ENCODE data around the gene LRRC3C.

- no peak for TF ChIP-seq CTCF (IDR thresholded peaks at IDR 0.05 in 8 of 11, conservative IDR thresholded peaks at IDR 0.05 in 3 of 11)
- TF ChIP-seq POLR2A (IDR thresholded peaks at IDR 0.05) = no peak
- TF ChIP-seq POLR2AphosphoS5 (IDR thresholded peaks at IDR 0.05) = no peak
These were observed 28.2 kb downstream of the LRRC3C start for GRCh38 chr17:39955726-39956225.
